K562 (cell line): ENCODE results near the gene PBX2. TPM values are rescaled to one million over a fixed set of nuclear protein-coding genes. Genes with fewer than 3 reads are reported as not detected.
A peak's percentile ranks its signal among the peaks of the same experiment; 100 is the strongest.

ENCODE experiments used
- CBFB ChIP-seq: sonication (generic); formaldehyde crosslinking; IDR thresholded peaks from 2 replicates; pipeline ENCODE4 v1.4.0; 2020; ENCODE audit warnings: mild to moderate bottlenecking, missing genetic modification reagents
- CBX2 ChIP-seq: fragments of 200-600 bp; sonication (generic); IDR thresholded peaks from one replicate; pipeline ENCODE4 v1.6.1; 2012; ENCODE audit warnings: mild to moderate bottlenecking, low read length, inconsistent platforms; ENCODE audit not compliant: insufficient read depth, poor library complexity, severe bottlenecking
- E2F3 ChIP-seq: fragments of 250-450 bp; sonication (Bioruptor Pico); IDR thresholded peaks from 2 replicates; pipeline ENCODE4 v1.4.0; 2020; ENCODE audit warnings: mild to moderate bottlenecking
- ESRRA ChIP-seq: fragments of 450-650 bp; IDR thresholded peaks from 2 replicates; pipeline ENCODE4 v1.6.1; 2014; ENCODE audit warnings: low read depth, mild to moderate bottlenecking, moderate library complexity, borderline replicate concordance
- FOXM1 ChIP-seq, 2 experiments: fragments of 450-650 bp in 1 of 2; sonication (generic) in 1 of 2; formaldehyde crosslinking in 1 of 2; IDR thresholded peaks; 2 replicates each; pipeline versions ENCODE4 v1.6.1 to v1.9.0; 2017 to 2022; ENCODE audit warnings: low read depth in 2 of 2, mild to moderate bottlenecking in 2 of 2, missing genetic modification reagents in 1 of 2, moderate library complexity in 1 of 2
- HDGF ChIP-seq: fragments of 450-650 bp; IDR thresholded peaks from 2 replicates; pipeline ENCODE4 v1.6.1; 2016
- MTA2 ChIP-seq: fragments of 450-650 bp; IDR thresholded peaks from 2 replicates; pipeline ENCODE4 v1.6.1; 2016; ENCODE audit warnings: low read depth
- NFE2 ChIP-seq: IDR thresholded peaks from 2 replicates; pipeline ENCODE4 v1.6.1; 2014; ENCODE audit warnings: antibody characterized with exemption, low read depth
- NFIC ChIP-seq: fragments of 450-650 bp; IDR thresholded peaks from 2 replicates; pipeline ENCODE4 v1.6.1; 2017; ENCODE audit warnings: mild to moderate bottlenecking, inconsistent platforms
- PATZ1 ChIP-seq: fragments of 250-450 bp; sonication (Bioruptor Pico); IDR thresholded peaks from 2 replicates; pipeline ENCODE4 v1.5.0; 2020; ENCODE audit warnings: mild to moderate bottlenecking, borderline replicate concordance
- REST ChIP-seq, 2 experiments: fragments of 450-650 bp; formaldehyde crosslinking in 1 of 2; IDR thresholded peaks; 2 replicates each; pipeline versions ENCODE4 v1.4.0 to v1.6.1; 2014 to 2020; ENCODE audit warnings: mild to moderate bottlenecking in 2 of 2, borderline replicate concordance in 1 of 2, low read depth in 1 of 2
- SNAPC5 ChIP-seq: fragments of 250-450 bp; sonication (Bioruptor Pico); IDR thresholded peaks from 2 replicates; pipeline ENCODE4 v1.8.0; 2021; ENCODE audit warnings: moderate library complexity, mild to moderate bottlenecking, inconsistent platforms
- SREBF1 ChIP-seq: fragments of 150-350 bp; IDR thresholded peaks from 2 replicates; pipeline ENCODE4 v1.6.1; 2014; ENCODE audit warnings: antibody characterized with exemption, low read depth, low read length, borderline replicate concordance
- THRB ChIP-seq: fragments of 450-650 bp; formaldehyde crosslinking; conservative IDR thresholded peaks from 2 replicates; pipeline ENCODE4 v1.4.0; 2022; ENCODE audit warnings: mild to moderate bottlenecking, missing genetic modification characterization
- ZNF347 ChIP-seq: fragments of 450-650 bp; formaldehyde crosslinking; IDR thresholded peaks from 2 replicates; pipeline ENCODE4 v1.4.0; 2020; ENCODE audit warnings: low read depth, mild to moderate bottlenecking, moderate library complexity
- polyA plus RNA-seq, 8 experiments: library from polyadenylated mRNA; depleted of rRNA in 4 of 8; stranded (reverse) in 5 of 8; unstranded in 3 of 8; fragments of >200 nt; fragmentation: Nextera tagmentation in 2 of 8; fragmentation: Illumina TruSeq in 1 of 8; extraction: Ambion mirVana in 2 of 8; extraction: Trizol in 1 of 8; gene quantifications; 2 replicates each; pipeline versions ENCODE4 v1.2.1 to v1.2.3, GENCODE V29; 2011 to 2014; ENCODE audit warnings: inconsistent platforms in 1 of 8, missing spikeins in 1 of 8
- total RNA-seq, 7 experiments: library from RNA; depleted of rRNA in 6 of 7; stranded (reverse); fragments of >200 nt in 6 of 7; fragmentation: Illumina TruSeq in 2 of 7; extraction: Trizol in 2 of 7; gene quantifications; 2 replicates each; pipeline versions ENCODE4 v1.2.1 to v1.2.3, GENCODE V29; 2011 to 2021; ENCODE audit warnings: low replicate concordance in 1 of 7

PBX2 gene
- total and polyA plus RNA-seq, 9 of the 15 experiments (the other 6 are each of a cell fraction or from before 2014, with no cell fraction given) = 1.9 to 134 (median 62.5) TPM

GRCh38 chr6:32168807-32169591 lies 21.0 kb downstream of the PBX2 start (continued):
- no peak for TF ChIP-seq PATZ1
- TF ChIP-seq SREBF1 = no peak
- peak; percentile 82 for TF ChIP-seq NFE2
- peak; percentile 52; the same call in 1 of the 2 replicates for TF ChIP-seq CBFB
- TF ChIP-seq ESRRA = no peak
- TF ChIP-seq SNAPC5 (CRISPR knock-in tag) = no peak
- TF ChIP-seq MTA2 = peak; percentile 30; the same call in 1 of the 2 replicates
- TF ChIP-seq FOXM1 (IDR thresholded peaks at IDR 0.05; ENCODE audit: low read depth) = no peak
- no peak for TF ChIP-seq FOXM1 (CRISPR knock-in tag; IDR thresholded peaks at IDR 0.05; ENCODE audit: low read depth)
- TF ChIP-seq REST (IDR thresholded peaks at IDR 0.05; ENCODE audit: borderline replicate concordance) = no peak
- TF ChIP-seq REST (CRISPR knock-in tag; IDR thresholded peaks at IDR 0.05; ENCODE audit: low read depth) = no peak
- peak; percentile 28; the same call in 1 of the 2 replicates for TF ChIP-seq HDGF
- no peak for TF ChIP-seq CBX2
- TF ChIP-seq ZNF347 = 0 out of 2 replicates have a peak, but pooled peaks have one; percentile 18
- peak; percentile 80; the same call in 1 of the 2 replicates for TF ChIP-seq THRB
- TF ChIP-seq NFIC = peak; percentile 44; the same call in 1 of the 2 replicates
- no peak for TF ChIP-seq E2F3 (CRISPR knock-in tag)
